Transverse colon (tissue), 4 donors: ENCODE data around the gene CIROP.

Experiments used
- CTCF ChIP-seq, 5 experiments: fragments of 200-600 bp in 3 of 5; fragments of 450-650 bp in 2 of 5; sonication (generic) in 3 of 5; IDR thresholded peaks; 1 replicate in 2 of 5; 2 replicates in 3 of 5; pipeline ENCODE4 v1.5.1; 2016 to 2017; ENCODE audit warnings: antibody characterized with exemption in 5 of 5, inconsistent platforms in 3 of 5, mild to moderate bottlenecking in 2 of 5, moderate library complexity in 1 of 5
- EP300 ChIP-seq: sonication (generic); formaldehyde crosslinking; IDR thresholded peaks from one replicate; pipeline ENCODE4 v1.6.1; 2017; ENCODE audit warnings: antibody characterized with exemption, low read depth
- POLR2A ChIP-seq: fragments of 450-650 bp; IDR thresholded peaks from one replicate; pipeline ENCODE4 v1.6.1; 2016; ENCODE audit warnings: antibody characterized with exemption, mild to moderate bottlenecking, moderate library complexity
- POLR2AphosphoS5 ChIP-seq, 3 donors: sonication (generic); formaldehyde crosslinking; IDR thresholded peaks; one replicate each; pipeline ENCODE4 v1.6.1; 2016; ENCODE audit warnings: antibody characterized with exemption in 3 of 3

- TF ChIP-seq POLR2A (no peak), CTCF (IDR thresholded peaks at IDR 0.05) (peak; percentile 28 to 51 (median 49)), EP300 (no peak), POLR2AphosphoS5 (IDR thresholded peaks at IDR 0.05) (no peak)
Observed at GRCh38 chr14:23076785-23077408, 27.9 kb downstream of the CIROP start.
